PFSK-1 (cell line): Measurements from ENCODE around the gene SSH3.

ENCODE experiments used
- POLR2AphosphoS5 ChIP-seq: IDR thresholded peaks from 2 replicates; pipeline ENCODE4 v1.6.1; 2012; ENCODE audit warnings: low read depth, mild to moderate bottlenecking, control low read depth, low read length, moderate library complexity
- REST ChIP-seq, 2 experiments: IDR thresholded peaks; 2 replicates each; pipeline versions ENCODE4 v1.6.1 to v1.8.0; 2011 to 2012; ENCODE audit warnings: low read depth in 2 of 2, low read length in 2 of 2, control low read depth in 1 of 2, inconsistent platforms in 1 of 2, mild to moderate bottlenecking in 1 of 2, moderate library complexity in 1 of 2; ENCODE audit not compliant: insufficient read depth in 1 of 2
- SIN3A ChIP-seq: IDR thresholded peaks from 2 replicates; pipeline ENCODE4 v1.6.1; 2012; ENCODE audit warnings: mild to moderate bottlenecking, low read length, moderate library complexity, borderline replicate concordance; ENCODE audit not compliant: insufficient read depth
- TAF1 ChIP-seq: IDR thresholded peaks from 2 replicates; pipeline ENCODE4 v1.6.1; 2012; ENCODE audit warnings: low read length, control low read depth, borderline replicate concordance; ENCODE audit not compliant: insufficient read depth

DNA sequence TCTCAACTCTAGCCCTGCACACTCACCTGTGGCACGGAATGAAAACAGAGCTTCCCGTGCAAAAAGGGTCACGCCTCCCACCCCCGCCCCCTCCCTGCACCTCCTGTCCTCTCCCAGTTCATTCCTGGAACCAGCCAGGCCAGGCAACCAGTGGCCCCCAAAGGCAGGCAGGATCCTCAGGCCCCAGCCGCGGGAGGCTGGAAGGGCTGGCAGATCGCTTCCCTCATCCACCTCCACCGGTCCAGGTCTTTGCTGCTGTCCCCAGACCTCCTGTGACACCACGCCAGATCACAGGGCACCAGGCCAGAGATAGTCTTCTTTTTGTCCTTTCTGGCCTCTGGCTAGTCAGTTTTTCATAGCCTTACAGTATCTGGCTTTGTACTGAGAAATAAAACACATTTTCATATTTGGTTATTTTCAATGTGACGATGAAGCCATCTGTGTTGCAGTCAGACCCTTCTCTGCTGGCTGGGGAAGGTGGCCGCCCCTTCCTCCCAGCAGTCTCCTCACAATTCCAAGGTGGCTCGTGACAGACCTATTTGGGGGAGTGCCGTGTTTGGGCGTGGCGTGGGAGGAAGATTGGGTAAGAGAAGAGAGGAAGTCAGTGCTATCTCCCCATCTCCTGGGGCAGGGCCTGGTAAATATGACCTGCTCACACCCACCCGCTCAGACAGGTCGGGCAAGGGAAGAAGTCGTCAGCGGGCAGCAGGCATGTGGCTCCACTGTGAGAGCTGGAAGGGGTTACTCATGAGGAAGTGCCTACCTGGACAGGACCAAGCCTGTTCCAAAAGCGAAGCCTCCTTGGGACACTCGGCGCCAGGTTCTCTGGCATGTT, 9.1 kb downstream of the SSH3 start:
- TF ChIP-seq POLR2AphosphoS5: no peak
- TF ChIP-seq REST (IDR thresholded peaks at IDR 0.05; ENCODE audit: insufficient read depth in 1 of 2, low read depth in 2 of 2, low read length in 2 of 2): no peak
- TF ChIP-seq TAF1: no peak
- TF ChIP-seq SIN3A: no peak
